K562 (cell line): ENCODE data around the gene TOM1L2. TPM values are rescaled to one million over a fixed set of nuclear protein-coding genes. Genes with fewer than 3 reads are reported as not detected.

Experiments used
- BRD4 ChIP-seq: fragments of 200-600 bp; sonication (generic); IDR thresholded peaks from 2 replicates; pipeline ENCODE4 v1.6.1; 2017; ENCODE audit warnings: inconsistent platforms
- CREBBP ChIP-seq: IDR thresholded peaks from one replicate; pipeline ENCODE4 v1.6.1; 2012; ENCODE audit warnings: low read depth, mild to moderate bottlenecking, control low read depth, inconsistent platforms, low read length
- FIP1L1 ChIP-seq: fragments of 200-400 bp; formaldehyde crosslinking; IDR thresholded peaks from 2 replicates; pipeline ENCODE4 v1.6.1; 2018; ENCODE audit warnings: mild to moderate bottlenecking, low read depth, low read length; ENCODE audit not compliant: poor library complexity, severe bottlenecking
- FUS ChIP-seq: fragments of 200-400 bp; formaldehyde crosslinking; optimal IDR thresholded peaks from 2 replicates; pipeline ENCODE3; 2017; ENCODE audit warnings: low read depth, low read length
- IRF2 ChIP-seq: sonication (generic); formaldehyde crosslinking; IDR thresholded peaks from 2 replicates; pipeline ENCODE4 v1.8.1; 2022; ENCODE audit warnings: mild to moderate bottlenecking, missing genetic modification reagents
- KDM4B ChIP-seq, 2 experiments: fragments of 450-650 bp in 1 of 2; sonication (generic) in 1 of 2; IDR thresholded peaks; 2 replicates each; pipeline ENCODE4 v1.6.1; 2016 to 2017; ENCODE audit warnings: borderline replicate concordance in 2 of 2, antibody characterized with exemption in 1 of 2, low read depth in 1 of 2, mild to moderate bottlenecking in 1 of 2
- NELFE ChIP-seq: IDR thresholded peaks from 2 replicates; pipeline ENCODE4 v1.6.1; 2011; ENCODE audit warnings: mild to moderate bottlenecking; ENCODE audit not compliant: insufficient read depth, insufficient read length
- RBM25 ChIP-seq: fragments of 200-400 bp; formaldehyde crosslinking; IDR thresholded peaks from 2 replicates; pipeline ENCODE4 v1.6.1; 2018; ENCODE audit warnings: low read length, low read depth, moderate library complexity; ENCODE audit not compliant: severe bottlenecking
- SIN3A ChIP-seq, 2 experiments: fragments of 150-350 bp in 1 of 2; IDR thresholded peaks; 2 replicates each; pipeline ENCODE4 v1.6.1; 2011 to 2016; ENCODE audit warnings: borderline replicate concordance in 2 of 2, low read depth in 2 of 2, low read length in 2 of 2, mild to moderate bottlenecking in 2 of 2, moderate library complexity in 2 of 2; ENCODE audit not compliant: control insufficient read depth in 1 of 2
- SIX5 ChIP-seq, 2 experiments: IDR thresholded peaks; 2 replicates each; pipeline ENCODE4 v1.6.1; 2011; ENCODE audit warnings: low read length in 2 of 2, borderline replicate concordance in 1 of 2, low read depth in 1 of 2, mild to moderate bottlenecking in 1 of 2, moderate library complexity in 1 of 2; ENCODE audit not compliant: insufficient read depth in 1 of 2
- ZNF23 ChIP-seq: fragments of 250-450 bp; sonication (Bioruptor Pico); IDR thresholded peaks from 2 replicates; pipeline ENCODE4 v1.4.0; 2020; ENCODE audit warnings: mild to moderate bottlenecking
- polyA plus RNA-seq, 8 experiments: library from polyadenylated mRNA; depleted of rRNA in 4 of 8; stranded (reverse) in 5 of 8; unstranded in 3 of 8; fragments of >200 nt; fragmentation: Nextera tagmentation in 2 of 8; fragmentation: Illumina TruSeq in 1 of 8; extraction: Ambion mirVana in 2 of 8; extraction: Trizol in 1 of 8; gene quantifications; 2 replicates each; pipeline versions ENCODE4 v1.2.1 to v1.2.3, GENCODE V29; 2011 to 2014; ENCODE audit warnings: inconsistent platforms in 1 of 8, missing spikeins in 1 of 8
- total RNA-seq, 7 experiments: library from RNA; depleted of rRNA in 6 of 7; stranded (reverse); fragments of >200 nt in 6 of 7; fragmentation: Illumina TruSeq in 2 of 7; extraction: Trizol in 2 of 7; gene quantifications; 2 replicates each; pipeline versions ENCODE4 v1.2.1 to v1.2.3, GENCODE V29; 2011 to 2021; ENCODE audit warnings: low replicate concordance in 1 of 7
- TF ChIP-seq, protein P1 (sequence below): IDR thresholded peaks from 2 replicates; pipeline ENCODE4 v1.6.1; 2011; ENCODE audit warnings: borderline replicate concordance, low read depth, mild to moderate bottlenecking, moderate library complexity, low read length; ENCODE audit not compliant: insufficient read depth, poor library complexity, severe bottlenecking
- TF ChIP-seq, protein P2 (sequence below): IDR thresholded peaks from 2 replicates; pipeline ENCODE4 v1.6.1; 2014; ENCODE audit warnings: antibody characterized with exemption
- TF ChIP-seq, protein P3 (sequence below): sonication (generic); formaldehyde crosslinking; IDR thresholded peaks from 2 replicates; pipeline ENCODE4 v1.8.0; 2023; ENCODE audit warnings: missing genetic modification reagents, mild to moderate bottlenecking, borderline replicate concordance
- TF ChIP-seq, protein P4 (sequence below): fragments of 450-650 bp; conservative IDR thresholded peaks from 2 replicates; pipeline ENCODE4 v1.6.1; 2016; ENCODE audit warnings: missing genetic modification characterization, low read depth, mild to moderate bottlenecking, missing compliant biosample characterization, moderate library complexity

Gene TOM1L2
- total and polyA plus RNA-seq, 9 of the 15 experiments (the other 6 are each of a cell fraction or from before 2014, with no cell fraction given), result 0.07 to 6.0 (median 2.5) TPM

DNA sequence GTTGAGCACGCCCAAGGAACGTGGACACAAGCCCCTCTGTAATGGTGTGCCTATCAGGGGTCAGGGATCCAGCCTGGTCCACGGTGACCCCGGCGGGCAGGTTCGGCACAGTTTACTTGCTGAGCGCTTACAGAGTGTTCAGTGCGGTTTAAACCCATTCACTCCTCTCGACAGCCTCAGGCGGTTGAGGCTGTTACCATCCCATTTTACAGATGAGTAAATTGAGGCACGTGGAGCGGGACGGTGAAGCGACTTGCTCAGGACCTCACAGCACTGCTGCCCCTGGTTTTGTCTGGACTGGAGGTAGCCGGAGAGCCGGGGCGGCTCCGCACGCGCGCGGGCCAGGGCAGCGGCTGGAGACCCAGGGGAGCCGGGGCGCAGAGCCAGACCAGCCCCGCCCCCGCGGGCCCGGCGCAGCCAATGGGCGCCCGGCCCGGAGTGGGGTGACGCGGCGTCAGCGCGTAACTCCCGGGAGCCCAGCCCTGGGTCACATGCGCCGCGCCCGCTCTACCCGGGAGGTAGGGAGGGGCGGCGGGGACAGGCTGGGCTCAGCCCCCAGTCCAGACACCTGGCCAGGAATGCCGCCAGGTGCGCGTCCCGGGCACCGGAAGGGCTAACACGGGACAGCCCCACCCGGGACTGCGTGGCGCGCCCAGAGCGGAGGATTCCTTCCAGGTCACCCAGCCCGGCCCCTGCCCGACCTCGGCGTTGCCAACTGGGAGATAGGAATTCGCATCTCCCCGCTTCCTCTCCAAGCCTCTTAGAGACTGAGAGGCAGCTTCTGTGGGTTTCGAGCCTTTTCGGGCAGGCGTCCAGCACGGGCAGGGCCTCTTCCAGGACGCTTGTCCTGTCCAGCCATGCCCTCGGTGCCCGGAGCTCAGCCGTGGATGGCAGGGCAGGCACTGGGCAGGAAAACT, 132.2 kb downstream of the TOM1L2 start (continued):
- TF ChIP-seq, protein P1, sequence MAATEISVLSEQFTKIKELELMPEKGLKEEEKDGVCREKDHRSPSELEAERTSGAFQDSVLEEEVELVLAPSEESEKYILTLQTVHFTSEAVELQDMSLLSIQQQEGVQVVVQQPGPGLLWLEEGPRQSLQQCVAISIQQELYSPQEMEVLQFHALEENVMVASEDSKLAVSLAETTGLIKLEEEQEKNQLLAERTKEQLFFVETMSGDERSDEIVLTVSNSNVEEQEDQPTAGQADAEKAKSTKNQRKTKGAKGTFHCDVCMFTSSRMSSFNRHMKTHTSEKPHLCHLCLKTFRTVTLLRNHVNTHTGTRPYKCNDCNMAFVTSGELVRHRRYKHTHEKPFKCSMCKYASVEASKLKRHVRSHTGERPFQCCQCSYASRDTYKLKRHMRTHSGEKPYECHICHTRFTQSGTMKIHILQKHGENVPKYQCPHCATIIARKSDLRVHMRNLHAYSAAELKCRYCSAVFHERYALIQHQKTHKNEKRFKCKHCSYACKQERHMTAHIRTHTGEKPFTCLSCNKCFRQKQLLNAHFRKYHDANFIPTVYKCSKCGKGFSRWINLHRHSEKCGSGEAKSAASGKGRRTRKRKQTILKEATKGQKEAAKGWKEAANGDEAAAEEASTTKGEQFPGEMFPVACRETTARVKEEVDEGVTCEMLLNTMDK, result no peak
- TF ChIP-seq IRF2 (CRISPR knock-in tag) (no peak), SIX5 (IDR thresholded peaks at IDR 0.05; ENCODE audit: borderline replicate concordance in 1 of 2, insufficient read depth in 1 of 2, low read depth in 1 of 2, low read length in 2 of 2) (no peak), CREBBP (no peak), BRD4 (0 out of 2 replicates have a peak, but pooled peaks have one; percentile 15), FUS (no peak), KDM4B (IDR thresholded peaks at IDR 0.05; ENCODE audit: borderline replicate concordance in 2 of 2, low read depth in 1 of 2) (no peak), FIP1L1 (no peak), RBM25 (peak; percentile 73), NELFE (no peak), SIN3A (IDR thresholded peaks at IDR 0.05; ENCODE audit: borderline replicate concordance in 2 of 2, control insufficient read depth in 1 of 2, low read depth in 2 of 2, low read length in 2 of 2) (no peak; a peak in 1 of 4 replicates), ZNF23 (CRISPR knock-in tag) (no peak)
- TF ChIP-seq, protein P2, sequence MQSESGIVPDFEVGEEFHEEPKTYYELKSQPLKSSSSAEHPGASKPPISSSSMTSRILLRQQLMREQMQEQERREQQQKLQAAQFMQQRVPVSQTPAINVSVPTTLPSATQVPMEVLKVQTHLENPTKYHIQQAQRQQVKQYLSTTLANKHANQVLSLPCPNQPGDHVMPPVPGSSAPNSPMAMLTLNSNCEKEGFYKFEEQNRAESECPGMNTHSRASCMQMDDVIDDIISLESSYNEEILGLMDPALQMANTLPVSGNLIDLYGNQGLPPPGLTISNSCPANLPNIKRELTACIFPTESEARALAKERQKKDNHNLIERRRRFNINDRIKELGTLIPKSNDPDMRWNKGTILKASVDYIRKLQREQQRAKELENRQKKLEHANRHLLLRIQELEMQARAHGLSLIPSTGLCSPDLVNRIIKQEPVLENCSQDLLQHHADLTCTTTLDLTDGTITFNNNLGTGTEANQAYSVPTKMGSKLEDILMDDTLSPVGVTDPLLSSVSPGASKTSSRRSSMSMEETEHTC, result no peak; the same call in none of the 2 replicates
- TF ChIP-seq, protein P3, sequence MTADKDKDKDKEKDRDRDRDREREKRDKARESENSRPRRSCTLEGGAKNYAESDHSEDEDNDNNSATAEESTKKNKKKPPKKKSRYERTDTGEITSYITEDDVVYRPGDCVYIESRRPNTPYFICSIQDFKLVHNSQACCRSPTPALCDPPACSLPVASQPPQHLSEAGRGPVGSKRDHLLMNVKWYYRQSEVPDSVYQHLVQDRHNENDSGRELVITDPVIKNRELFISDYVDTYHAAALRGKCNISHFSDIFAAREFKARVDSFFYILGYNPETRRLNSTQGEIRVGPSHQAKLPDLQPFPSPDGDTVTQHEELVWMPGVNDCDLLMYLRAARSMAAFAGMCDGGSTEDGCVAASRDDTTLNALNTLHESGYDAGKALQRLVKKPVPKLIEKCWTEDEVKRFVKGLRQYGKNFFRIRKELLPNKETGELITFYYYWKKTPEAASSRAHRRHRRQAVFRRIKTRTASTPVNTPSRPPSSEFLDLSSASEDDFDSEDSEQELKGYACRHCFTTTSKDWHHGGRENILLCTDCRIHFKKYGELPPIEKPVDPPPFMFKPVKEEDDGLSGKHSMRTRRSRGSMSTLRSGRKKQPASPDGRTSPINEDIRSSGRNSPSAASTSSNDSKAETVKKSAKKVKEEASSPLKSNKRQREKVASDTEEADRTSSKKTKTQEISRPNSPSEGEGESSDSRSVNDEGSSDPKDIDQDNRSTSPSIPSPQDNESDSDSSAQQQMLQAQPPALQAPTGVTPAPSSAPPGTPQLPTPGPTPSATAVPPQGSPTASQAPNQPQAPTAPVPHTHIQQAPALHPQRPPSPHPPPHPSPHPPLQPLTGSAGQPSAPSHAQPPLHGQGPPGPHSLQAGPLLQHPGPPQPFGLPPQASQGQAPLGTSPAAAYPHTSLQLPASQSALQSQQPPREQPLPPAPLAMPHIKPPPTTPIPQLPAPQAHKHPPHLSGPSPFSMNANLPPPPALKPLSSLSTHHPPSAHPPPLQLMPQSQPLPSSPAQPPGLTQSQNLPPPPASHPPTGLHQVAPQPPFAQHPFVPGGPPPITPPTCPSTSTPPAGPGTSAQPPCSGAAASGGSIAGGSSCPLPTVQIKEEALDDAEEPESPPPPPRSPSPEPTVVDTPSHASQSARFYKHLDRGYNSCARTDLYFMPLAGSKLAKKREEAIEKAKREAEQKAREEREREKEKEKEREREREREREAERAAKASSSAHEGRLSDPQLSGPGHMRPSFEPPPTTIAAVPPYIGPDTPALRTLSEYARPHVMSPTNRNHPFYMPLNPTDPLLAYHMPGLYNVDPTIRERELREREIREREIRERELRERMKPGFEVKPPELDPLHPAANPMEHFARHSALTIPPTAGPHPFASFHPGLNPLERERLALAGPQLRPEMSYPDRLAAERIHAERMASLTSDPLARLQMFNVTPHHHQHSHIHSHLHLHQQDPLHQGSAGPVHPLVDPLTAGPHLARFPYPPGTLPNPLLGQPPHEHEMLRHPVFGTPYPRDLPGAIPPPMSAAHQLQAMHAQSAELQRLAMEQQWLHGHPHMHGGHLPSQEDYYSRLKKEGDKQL, result no peak
- TF ChIP-seq, protein P4, sequence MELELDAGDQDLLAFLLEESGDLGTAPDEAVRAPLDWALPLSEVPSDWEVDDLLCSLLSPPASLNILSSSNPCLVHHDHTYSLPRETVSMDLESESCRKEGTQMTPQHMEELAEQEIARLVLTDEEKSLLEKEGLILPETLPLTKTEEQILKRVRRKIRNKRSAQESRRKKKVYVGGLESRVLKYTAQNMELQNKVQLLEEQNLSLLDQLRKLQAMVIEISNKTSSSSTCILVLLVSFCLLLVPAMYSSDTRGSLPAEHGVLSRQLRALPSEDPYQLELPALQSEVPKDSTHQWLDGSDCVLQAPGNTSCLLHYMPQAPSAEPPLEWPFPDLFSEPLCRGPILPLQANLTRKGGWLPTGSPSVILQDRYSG (tag), result no peak
